Left kidney (tissue), 2 donors: ENCODE data around the gene IL27RA. TPM values are rescaled to one million over a fixed set of nuclear protein-coding genes. Genes with fewer than 3 reads are reported as not detected.

ENCODE experiments used
- DNase-seq: peaks from one replicate; pipeline ENCODE4 v3.0.0-alpha.2; 2013
- polyA plus RNA-seq: library from polyadenylated mRNA; unstranded; fragments of 120-200 nt; gene quantifications from one replicate; pipeline ENCODE4 v1.2.1, GENCODE V29; 2013; ENCODE audit not compliant: insufficient read length

Gene IL27RA
- polyA plus RNA-seq, 1 donor = 5.9 TPM

DNA sequence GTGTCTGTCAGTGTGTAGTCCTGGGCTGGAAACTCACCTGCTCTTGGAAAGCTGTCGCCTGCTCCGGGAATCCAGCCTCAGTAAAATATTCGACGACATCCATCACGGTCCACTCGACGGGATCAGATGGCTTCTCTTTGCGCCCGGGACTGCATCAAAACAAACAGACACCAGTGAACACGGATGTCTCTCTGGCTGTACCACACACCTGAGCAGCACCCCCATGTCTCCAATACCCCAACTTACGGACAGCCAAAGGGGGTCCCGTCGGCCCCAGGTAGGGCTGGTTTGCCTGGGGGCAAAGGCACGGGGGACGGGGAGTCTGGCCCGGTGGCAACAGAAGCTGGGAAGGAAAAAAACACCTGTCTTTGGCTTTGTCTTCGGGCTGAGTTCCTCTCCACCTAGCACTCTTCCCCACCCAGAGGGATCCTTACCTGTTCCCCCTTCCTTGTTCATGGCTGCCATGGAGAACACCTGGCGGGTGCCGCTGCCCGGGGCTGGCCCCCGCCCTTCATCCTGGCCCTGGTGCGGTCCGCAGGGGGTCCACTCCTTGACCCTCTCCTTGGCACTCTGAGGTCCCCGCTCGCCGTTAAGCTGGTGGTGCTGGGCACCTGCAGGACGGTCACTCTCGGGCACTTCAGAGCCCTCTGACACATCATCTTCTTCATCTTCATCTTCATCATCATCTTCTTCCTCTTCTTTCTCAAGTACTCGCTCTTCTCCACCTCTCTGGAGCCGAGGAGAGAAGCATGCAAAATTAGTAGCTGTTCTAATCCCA lies 57.3 kb downstream of the IL27RA start:
- no peak for DNase-seq

DNA sequence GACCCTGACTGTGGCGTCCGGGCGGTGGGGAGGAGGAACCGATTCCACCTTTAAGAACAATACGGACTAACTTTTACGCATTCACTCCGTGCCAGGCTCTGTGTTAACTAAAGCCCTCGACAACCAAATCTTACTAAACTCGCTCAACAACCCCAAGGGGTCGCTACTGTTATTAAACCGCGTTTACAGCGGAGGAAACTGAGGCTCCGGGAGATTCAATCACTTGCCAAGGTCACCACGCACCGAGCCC lies 57.8 kb downstream of the IL27RA start:
- no peak for DNase-seq

DNA sequence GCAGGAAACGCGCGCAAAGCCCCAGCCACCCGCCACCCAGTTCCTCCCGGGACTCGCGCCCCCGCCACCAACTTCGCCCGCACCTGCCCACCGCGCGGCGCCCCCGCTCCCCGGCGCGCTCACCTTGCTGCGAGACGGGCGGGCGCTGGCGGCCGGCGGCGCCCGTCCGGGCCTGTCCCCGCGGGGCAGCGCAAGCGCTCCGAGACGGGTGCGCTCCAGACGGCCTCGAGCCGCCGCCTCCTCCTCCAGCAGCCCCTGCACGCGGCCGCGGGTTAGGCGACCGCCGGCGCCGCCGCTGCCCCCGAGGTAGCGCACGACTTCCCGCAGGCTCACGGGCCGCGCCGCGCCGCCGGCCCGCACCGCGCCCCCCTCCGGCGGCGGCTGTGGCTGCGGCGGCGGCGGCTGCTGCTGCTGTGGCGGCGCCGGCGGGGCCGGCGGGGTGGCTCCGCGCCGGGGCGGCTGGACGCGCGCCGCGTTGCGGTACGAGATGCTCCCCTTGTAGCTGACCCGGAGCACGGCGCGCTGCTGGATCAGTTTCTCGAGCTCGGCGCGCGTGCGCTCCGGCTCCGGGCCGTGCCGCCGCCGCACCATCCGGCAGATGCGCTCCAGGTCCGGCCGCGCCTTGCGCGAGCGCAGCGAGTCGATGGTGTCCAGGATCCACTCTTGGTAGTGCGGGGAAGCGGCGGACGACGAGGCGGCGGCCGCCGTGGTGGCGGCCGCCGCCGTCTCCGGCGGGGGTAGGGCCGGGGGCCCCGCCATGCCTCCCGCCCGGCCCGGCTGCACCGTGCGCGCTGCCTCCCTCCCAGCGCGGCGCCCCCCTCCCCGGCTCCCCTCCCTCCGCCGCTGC lies 58.3 kb downstream of the IL27RA start:
- DNase-seq = peak; percentile 30

DNA sequence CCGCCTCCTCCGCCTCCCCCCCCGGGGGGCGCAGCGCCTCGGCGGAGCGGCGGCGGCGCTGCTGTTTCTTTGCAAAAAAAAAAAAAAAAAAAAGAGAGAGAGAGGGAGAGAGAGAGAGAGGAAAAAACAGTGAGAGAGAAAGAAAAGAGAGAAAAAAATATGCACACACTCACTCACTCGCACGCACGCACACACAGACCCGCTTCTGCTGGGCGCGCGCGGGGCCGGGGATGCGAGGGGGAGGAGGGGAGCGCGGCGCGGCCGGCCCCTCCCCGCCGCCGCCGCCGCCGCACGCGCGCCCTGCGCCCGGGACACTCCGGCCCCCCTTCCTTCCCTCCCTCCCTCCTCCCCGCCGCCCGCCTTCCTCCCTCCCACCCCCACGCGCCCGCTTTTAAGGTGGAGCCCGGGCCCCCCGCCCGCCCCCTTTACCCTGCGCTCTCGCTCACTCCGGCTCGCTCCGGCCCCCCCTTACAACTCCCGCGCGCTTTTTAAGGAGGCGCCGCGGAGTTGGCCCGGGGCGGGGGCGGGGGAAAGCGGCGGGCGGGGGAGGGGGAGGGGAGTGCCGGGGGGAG lies 59.0 kb downstream of the IL27RA start, which contains the start of gene SAMD1:
Gene SAMD1 (minus strand): TSS at position 243 of the 572 bp plus-strand sequence.
- DNase-seq = peak; percentile 92

DNA sequence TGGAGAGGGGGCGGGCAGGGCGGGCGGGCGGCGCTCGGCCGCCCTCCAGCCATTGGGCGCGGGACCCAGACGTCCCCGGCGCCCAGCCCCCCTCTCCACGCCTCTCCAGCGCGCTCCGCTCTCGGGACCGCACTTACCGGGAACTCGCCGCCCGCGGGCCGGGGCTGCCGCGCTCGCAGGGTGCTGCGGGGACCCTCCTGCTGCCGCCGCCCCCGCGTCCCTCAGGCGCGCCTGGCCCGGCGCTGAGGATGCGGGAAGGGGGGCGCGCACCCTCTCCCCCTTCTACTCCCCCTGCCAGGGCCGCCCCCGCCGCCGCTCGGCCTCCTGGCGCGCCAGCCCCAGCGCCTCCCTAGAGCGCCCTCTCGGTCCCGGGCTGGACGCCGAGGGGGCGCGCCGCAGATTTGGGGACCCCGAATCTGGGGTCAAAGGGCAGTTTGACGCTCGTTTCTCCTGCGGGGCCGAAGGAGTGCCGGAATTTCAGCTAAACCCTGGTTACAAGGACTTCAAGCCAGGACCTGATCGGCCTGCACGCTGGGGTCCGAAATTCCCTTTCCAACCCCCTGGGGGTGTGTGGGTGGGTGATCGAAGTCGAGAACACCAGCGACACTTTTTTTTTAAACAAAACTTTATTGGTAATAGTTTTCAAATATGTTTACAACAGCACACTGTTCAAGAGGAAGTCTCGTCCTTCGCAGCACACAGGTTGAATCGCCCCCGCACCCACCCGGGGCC lies 59.7 kb downstream of the IL27RA start:
- DNase-seq = peak; percentile 63

DNA sequence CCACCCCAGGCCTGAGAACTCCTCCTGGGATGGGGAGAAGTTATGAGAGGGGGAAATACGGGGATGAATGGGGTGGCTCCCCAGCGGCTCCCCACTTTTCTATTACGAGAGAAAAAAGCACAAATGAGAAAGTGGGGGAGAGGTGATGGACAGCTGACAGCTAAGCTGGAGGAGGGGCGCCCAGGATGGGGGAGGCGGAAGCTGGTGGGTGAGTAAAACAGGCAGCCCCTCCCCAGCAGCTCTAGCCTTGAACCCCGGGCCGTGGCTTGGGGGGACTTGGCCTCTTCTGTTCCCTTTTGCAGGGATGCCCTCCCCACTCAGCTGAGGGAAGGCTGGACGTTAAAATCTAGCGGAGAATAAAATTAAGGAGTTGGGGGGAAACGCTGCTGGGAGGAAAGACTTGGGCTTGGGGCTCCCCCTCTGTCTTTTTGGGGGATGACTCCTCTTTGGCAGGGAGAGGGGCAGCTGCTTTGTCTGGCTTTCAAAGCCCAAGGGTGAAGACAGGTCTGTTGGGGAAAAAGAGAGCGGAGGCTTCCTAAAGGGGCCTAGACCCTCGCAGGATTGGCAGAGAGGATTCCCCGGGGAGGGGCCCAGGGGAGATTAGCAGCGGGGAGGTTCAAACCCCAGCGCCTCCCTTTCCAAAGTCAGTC lies 60.4 kb downstream of the IL27RA start:
- peak; percentile 29 for DNase-seq

DNA sequence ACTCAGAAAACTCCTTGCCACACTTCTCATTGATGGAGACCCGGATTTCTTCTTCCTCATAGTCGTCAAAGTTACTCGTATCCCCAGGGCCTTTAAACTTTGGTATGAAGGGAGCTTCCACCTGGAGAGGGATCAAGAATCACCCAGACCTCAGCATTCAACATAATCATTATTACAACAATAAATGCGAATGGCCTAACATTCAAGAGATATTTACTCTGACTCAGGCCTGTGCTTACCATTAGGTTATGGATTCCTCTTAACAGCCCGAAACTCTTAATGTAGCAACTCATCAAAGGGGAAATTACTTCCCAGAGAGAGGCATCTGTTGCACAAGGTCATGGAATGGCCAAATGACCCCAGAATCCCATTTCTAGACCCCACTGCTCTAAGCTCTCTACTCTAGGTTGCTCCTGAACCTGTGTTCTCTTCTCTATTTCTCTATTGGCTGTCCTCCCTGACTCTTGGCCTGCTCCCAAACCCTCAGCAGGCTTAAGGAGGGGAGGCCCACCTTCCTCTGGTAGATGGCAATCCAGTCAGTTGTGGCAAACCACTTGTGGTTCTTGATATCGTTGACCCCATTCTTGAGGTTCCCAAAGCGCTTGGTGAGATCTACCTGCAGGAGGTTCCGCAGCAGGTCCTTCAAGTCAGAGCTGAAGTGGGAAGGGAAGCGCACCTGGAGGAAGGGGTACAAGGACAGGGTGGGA lies 61.7 kb downstream of the IL27RA start:
- DNase-seq = no peak

DNA sequence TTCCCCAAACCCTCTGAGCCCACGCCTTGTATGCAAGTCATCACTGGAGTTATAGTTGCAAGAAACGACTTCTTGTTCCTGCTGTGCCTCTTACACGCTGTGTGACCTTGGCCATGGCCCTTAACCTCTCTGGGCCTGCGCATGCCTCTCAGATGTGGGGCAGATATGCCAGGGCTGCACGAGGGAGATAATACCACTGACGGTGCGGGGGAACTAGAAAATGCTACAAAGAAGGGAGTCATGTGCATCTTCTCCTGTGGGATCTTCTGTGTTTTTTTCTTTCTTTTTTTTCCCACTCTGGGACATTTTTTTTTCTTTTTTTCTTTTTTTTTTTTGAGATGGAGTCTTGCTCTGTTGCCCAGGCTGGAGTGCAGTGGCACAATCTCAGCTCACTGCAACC lies 63.3 kb downstream of the IL27RA start:
- no peak for DNase-seq

DNA sequence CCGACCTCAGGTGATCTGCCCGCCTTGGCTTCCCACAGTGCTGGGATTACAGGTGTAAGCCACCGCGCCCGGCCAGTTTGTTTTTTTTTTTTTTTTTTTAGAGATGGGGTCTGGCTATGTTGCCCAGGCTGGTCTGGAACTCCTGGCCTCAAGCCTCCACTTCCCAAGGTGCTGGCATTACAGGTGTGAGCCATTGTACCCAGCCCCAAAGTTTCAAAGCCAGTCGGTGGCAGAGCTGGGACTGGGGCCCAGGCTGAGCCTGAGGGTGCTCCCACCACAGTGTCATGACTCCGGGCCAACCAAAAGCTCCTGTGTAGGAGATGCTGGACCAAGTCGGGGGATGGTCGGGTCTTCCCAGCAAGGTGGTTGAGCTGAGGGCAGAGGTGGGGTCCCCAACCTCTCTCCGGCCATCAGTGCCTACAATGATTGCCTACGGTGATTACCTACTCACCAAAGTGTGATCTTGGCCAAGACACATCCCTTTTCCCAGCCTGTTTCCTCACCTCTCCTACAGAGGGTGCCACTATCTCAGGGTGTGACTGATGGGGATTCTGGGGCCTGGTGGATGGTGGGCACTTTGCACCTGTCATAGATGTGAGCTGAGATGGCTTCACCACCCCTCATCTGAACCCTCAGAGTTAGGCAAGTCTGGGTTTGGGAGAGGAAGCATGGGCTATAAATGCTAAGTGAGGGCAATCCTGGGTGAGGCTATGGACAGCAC lies 64.9 kb downstream of the IL27RA start:
- DNase-seq = no peak

DNA sequence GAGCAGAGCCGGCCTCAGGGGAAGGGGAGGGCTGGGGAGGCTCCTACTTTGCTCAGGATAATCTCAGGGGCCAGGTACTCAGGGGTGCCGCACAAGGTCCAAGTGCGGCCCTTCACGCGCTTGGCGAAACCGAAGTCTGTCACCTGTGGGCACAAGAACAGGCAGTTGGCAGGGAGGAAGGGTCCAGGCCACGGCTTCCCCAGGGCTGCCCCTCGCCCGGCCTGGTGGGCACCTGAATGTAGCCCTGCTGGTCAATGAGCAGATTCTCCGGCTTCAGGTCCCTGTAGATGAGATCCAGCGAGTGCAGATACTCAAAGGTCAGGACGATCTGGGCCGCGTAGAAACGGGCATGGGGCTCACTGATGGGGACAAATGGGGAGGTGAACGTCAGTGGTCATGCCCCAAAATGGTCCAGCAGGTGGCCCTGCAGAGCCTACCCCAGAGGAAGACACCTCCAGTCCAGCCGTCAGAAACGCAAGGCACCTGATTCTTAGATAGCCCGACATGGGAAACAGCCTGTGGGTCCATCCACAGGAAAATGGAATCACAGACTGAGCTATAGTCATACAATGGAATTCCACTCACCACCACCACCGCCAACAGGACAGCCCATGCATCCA lies 66.1 kb downstream of the IL27RA start:
- DNase-seq = no peak

DNA sequence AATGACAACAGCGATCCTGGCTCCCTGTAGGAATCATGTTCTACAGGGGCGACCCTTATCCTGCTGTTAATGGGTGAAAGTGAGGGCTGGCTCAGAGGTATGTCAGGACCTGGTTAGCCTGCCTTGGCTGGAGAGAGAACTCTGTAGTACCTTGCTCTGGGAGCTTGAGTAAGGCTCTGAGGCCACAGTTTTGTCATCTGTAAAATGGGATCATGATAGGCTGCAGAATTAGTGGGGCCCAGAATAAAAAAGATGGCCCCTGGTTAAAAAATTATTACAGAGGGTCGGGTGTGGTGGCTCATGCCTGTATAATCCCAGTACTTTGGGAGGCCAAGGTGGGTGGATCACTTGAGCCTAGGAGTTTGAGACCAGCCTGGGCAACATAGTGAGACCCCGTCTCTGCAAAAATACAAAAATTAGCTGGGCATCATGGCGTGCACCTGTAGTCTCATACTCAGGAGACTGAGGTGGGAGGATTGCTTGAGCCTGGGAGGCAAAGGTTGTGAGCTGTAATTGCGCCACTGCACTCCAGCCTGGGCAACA lies 69.5 kb downstream of the IL27RA start:
- DNase-seq = no peak

DNA sequence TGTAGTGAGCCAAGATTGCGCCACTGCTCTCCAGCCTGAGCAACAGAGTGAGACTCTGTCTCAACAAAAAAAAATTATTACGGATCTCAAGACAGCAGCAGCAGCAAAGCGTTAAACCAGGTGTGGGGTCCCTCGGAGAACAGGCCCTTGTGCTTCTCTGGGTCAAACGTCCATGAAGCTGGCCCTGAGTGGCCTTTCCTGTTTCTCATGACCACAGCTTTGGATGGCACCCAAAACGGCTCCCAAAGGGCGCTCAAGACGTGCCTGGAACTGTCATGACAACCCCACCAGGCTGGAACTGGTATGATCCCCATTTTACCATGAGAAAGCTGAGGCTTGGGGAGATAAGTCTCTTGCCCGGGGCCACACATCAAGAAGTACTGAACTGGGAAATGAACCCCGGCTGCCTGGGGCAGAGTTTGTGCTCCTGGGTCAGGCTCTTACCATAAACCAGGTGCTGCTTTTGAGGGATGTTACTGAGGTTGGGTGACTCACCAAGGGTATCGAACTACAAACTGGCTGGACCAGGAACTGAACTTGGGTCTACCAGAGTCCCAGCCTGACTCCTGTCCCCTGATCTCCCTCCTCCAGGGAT lies 70.6 kb downstream of the IL27RA start:
- DNase-seq = no peak

DNA sequence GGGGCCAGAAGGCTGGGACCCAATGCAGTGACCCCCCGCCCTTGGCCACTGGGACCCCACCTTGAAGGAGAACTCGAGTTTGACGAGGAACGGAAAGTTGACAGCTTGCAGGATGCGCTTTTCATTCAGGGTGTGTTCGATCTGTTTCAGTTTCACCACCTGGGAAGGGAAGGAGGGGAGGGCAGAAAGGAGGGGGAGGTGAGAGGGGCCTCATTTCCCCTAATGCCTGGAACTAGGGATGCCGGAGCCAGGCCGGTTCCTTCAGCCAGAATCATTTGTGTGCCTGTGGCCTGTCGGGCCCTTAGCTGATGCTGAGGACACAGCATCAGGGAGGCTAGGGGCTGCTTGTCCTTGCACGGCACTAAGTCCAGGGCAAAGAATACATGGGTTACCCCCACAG lies 71.2 kb downstream of the IL27RA start:
- no peak for DNase-seq

Other genes starting within 250 kb of the IL27RA start
- gene ZSWIM4, start 236.3 kb upstream of the IL27RA start, polyA plus RNA-seq = 6.7 TPM
- gene NANOS3, start 154.6 kb upstream of the IL27RA start, polyA plus RNA-seq = 1.2 TPM
- 6.8 TPM for gene BRME1, start 125.6 kb upstream of the IL27RA start, polyA plus RNA-seq
- gene CC2D1A, start 125.6 kb upstream of the IL27RA start, polyA plus RNA-seq = 28.5 TPM
- gene PODNL1, start 93.3 kb upstream of the IL27RA start, polyA plus RNA-seq = 1.2 TPM
- 33.6 TPM for gene DCAF15, start 79.3 kb upstream of the IL27RA start, polyA plus RNA-seq
- gene RFX1, start 25.4 kb upstream of the IL27RA start, polyA plus RNA-seq = 10.5 TPM
- not detected for gene RLN3, start 3.6 kb upstream of the IL27RA start, polyA plus RNA-seq
- 21.2 TPM for gene PALM3, start 30.3 kb downstream of the IL27RA start, polyA plus RNA-seq
- gene MISP3, start 41.0 kb downstream of the IL27RA start, polyA plus RNA-seq = 4.6 TPM
- gene C19orf67, start 54.0 kb downstream of the IL27RA start, polyA plus RNA-seq = 0.12 TPM
- gene SAMD1, start 59.0 kb downstream of the IL27RA start, polyA plus RNA-seq = 34.0 TPM
- gene PRKACA, start 86.0 kb downstream of the IL27RA start, polyA plus RNA-seq = 96.2 TPM
- 21.9 TPM for gene ASF1B, start 104.8 kb downstream of the IL27RA start, polyA plus RNA-seq
- gene ADGRL1, start 174.4 kb downstream of the IL27RA start, polyA plus RNA-seq = 39.8 TPM